Gastroesophageal sphincter (tissue), 4 donors: ENCODE measurements around the gene NTSR1. TPM values are rescaled to one million over a fixed set of nuclear protein-coding genes. Genes with fewer than 3 reads are reported as not detected.
A peak's percentile ranks its signal among the peaks of the same experiment; 100 is the strongest.

ENCODE experiments used
- ATAC-seq: fragments of 150-250 bp; one replicate; pipeline ENCODE4 v1.9.1; 2016; ENCODE audit warnings: mild to moderate bottlenecking, moderate library complexity
- H3K27ac ChIP-seq, 4 donors: fragments of 200-600 bp; sonication (generic) in 3 of 4; 1 replicate in 3 of 4; 2 replicates in 1 of 4; pipeline ENCODE4 v1.5.1; 2016 to 2019
- H3K27me3 ChIP-seq: fragments of 200-600 bp; sonication (generic); one replicate; pipeline ENCODE4 v1.5.1; 2019
- H3K36me3 ChIP-seq, 2 donors: fragments of 200-600 bp; sonication (generic); one replicate each; pipeline ENCODE4 v1.5.1; 2019; ENCODE audit warnings: control low read depth in 1 of 2
- H3K4me1 ChIP-seq, 3 donors: fragments of 200-600 bp; sonication (generic); 1 replicate in 2 of 3; 2 replicates in 1 of 3; pipeline ENCODE4 v1.5.1; 2016 to 2019; ENCODE audit warnings: control low read depth in 2 of 3
- H3K4me3 ChIP-seq, 2 donors: fragments of 200-600 bp; sonication (generic); one replicate each; pipeline ENCODE4 v1.5.1; 2019; ENCODE audit warnings: mild to moderate bottlenecking in 1 of 2, moderate library complexity in 1 of 2
- H3K9me3 ChIP-seq, 3 donors: fragments of 200-600 bp; sonication (generic); one replicate each; pipeline ENCODE4 v1.5.1; 2017 to 2019; ENCODE audit warnings: control low read depth in 2 of 3
- CTCF ChIP-seq, 4 experiments: fragments of 200-600 bp in 2 of 4; fragments of 450-650 bp in 2 of 4; sonication (generic) in 1 of 4; IDR thresholded peaks; one replicate each; pipeline ENCODE4 v1.5.1; 2017 to 2019; ENCODE audit warnings: antibody characterized with exemption in 4 of 4, mild to moderate bottlenecking in 2 of 4, moderate library complexity in 2 of 4
- EP300 ChIP-seq: sonication (generic); formaldehyde crosslinking; IDR thresholded peaks from one replicate; pipeline ENCODE4 v1.6.1; 2017; ENCODE audit warnings: antibody characterized with exemption, mild to moderate bottlenecking
- POLR2A ChIP-seq, 2 donors: fragments of 450-650 bp; IDR thresholded peaks; one replicate each; pipeline ENCODE4 v1.6.1; 2017; ENCODE audit warnings: antibody characterized with exemption in 2 of 2, mild to moderate bottlenecking in 2 of 2, moderate library complexity in 1 of 2
- POLR2AphosphoS5 ChIP-seq: sonication (generic); formaldehyde crosslinking; IDR thresholded peaks from one replicate; pipeline ENCODE4 v1.6.1; 2017; ENCODE audit warnings: antibody characterized with exemption
- WGBS, 2 donors: methylation state at CpG; one replicate each; pipeline ENCODE4 v1.1.5; 2018; ENCODE audit warnings: low coverage in 1 of 2; 5-methylcytosine and 5-hydroxymethylcytosine counted together
- total RNA-seq, 4 donors: library from RNA; depleted of rRNA; stranded (reverse); fragments of >200 nt; gene quantifications; one replicate each; pipeline ENCODE4 v1.1.0, GENCODE V29; 2016

NTSR1 gene
- total RNA-seq, 4 donors from 2014 or later = 0.13 to 0.85 (median 0.19) TPM

DNA sequence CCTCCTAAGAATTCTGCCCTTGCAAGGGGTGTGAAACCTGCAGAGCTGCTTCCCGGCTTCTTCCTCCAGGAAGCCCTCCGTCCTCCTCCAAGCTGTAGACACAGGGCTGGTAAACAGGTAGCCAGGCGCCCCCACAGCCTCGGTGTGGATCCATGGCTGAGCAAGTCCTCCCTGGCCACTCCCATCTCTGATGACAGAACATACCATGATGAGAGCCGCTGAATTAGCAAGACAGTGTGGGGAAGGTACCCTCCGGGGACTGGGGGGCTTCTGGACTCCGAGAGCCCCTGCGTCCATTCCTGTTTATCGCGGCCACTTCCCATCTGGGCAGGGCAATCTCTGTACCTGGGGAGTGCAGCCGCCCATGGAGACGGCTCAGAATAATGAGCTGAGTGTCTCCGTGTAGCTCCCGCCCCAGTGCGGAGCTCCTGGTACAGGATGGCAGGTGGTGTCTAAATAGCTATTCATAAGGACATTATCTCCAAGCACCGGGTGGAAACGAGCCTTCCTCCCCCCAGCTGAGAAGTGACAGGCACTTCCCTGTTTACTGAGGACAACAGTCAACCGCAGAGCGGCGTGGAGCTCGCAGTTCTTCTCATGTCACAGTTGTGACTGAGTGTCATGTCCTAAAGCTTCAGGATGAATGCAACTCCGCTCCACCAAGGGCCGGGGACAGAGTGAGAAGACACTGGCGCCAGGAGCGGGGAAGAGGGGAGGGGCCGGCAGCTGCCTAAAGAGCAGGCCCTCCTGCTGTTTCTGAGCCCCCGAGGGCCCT, 22.7 kb upstream of the NTSR1 start:
- H3K4me1 ChIP-seq = peaks cover 0 to 12% (median 0%) of the 10 kb centered on the region in 3 donors
- TF ChIP-seq POLR2A (IDR thresholded peaks at IDR 0.05) = no peak
- TF ChIP-seq POLR2AphosphoS5 = no peak
- TF ChIP-seq CTCF (IDR thresholded peaks at IDR 0.05) = no peak
- no peak for TF ChIP-seq EP300
- H3K9me3 ChIP-seq = no peaks in the 10 kb centered on the region
- ATAC-seq = peak; percentile 25
- 34 to 47% methylated on average over 10 to 11 of the region's 27 CpGs for WGBS, 2 donors
- H3K27ac ChIP-seq = no peak overlapping the region
- no peak overlapping the region for H3K4me3 ChIP-seq
- H3K36me3 ChIP-seq = no peaks in the 10 kb centered on the region
- peaks cover 58% of the 10 kb centered on the region for H3K27me3 ChIP-seq

DNA sequence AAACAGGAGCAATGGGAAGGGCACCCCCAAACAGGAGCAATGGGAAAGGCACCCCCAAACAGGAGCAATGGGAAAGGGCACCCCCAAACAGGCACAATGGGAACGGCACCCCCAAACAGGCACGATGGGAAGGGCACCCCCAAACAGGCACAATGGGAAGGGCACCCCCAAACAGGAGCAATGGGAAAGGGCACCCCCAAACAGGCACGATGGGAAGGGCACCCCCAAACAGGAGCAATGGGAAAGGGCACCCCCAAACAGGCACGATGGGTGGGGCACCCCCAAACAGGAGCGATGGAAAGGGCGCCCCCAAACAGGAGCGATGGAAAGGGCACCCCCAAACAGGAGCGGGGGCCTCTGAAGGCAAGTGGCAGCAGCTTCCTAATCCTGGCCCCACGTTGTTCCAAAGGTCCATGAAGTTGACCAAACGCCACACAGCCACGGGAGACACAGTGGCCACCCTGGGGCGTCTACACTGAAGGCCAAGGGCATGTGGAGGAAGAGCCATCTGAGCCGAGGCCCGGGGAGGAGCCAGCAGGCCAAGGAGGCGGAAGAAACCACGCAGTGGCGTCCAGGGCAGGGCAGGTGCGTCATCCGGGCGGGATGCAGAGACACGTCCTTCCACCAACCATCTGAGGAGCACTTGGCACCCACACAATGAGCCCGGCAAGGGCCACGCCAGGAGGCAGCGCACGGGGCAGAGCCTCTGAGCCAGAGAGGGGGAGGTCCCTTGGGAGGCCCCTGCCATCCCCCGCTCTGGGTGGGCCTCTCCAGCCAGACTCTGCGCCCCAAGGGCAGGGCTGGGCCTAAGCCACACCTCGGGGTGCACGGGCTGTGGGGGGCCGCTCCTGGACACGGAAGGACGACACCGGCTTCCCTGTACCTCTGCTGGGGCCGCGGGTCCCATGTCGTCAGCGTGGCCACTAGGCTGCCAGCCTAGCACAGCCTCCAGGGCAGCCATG, 21.5 kb upstream of the NTSR1 start:
- H3K4me3 ChIP-seq = no peak overlapping the region
- no peaks in the 10 kb centered on the region for H3K36me3 ChIP-seq
- 75 to 89% methylated on average over 5 to 7 of the region's 37 CpGs for WGBS, 2 donors
- peaks cover 0 to 12% (median 0%) of the 10 kb centered on the region in 3 donors for H3K4me1 ChIP-seq
- TF ChIP-seq POLR2A (IDR thresholded peaks at IDR 0.05) (no peak), CTCF (IDR thresholded peaks at IDR 0.05) (no peak), POLR2AphosphoS5 (no peak), EP300 (no peak)
- ATAC-seq = no peak
- no peaks in the 10 kb centered on the region for H3K9me3 ChIP-seq
- no peak overlapping the region for H3K27ac ChIP-seq
- peaks cover 52% of the 10 kb centered on the region for H3K27me3 ChIP-seq

DNA sequence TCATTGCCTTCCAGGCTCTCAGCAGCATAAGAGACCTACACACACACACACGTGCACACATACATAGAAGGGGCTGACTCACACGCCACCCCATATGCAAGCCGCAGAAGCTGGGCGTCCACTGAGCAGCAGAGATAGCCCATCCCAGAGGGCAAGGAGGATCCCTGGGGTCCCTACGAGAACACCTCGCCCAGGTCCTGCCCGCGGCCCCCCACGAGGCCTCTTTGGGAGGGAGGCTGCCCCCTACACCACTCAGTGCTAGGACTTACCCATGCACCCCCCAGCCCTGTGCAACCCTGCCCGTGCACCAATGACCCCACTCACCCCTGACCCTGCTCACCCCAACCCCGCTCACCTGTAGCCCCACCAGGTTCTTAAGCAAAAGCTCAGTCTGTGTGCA, 20.6 kb upstream of the NTSR1 start:
- no peak for TF ChIP-seq CTCF (IDR thresholded peaks at IDR 0.05)
- H3K9me3 ChIP-seq = no peaks in the 10 kb centered on the region
- no CpG with 5 or more reads among the region's 11 CpGs for WGBS, 2 donors
- no peak for ATAC-seq
- no peak overlapping the region for H3K4me3 ChIP-seq
- peaks cover 44% of the 10 kb centered on the region for H3K27me3 ChIP-seq
- H3K36me3 ChIP-seq = no peaks in the 10 kb centered on the region
- no peak overlapping the region for H3K27ac ChIP-seq
- peaks cover 0 to 12% (median 0%) of the 10 kb centered on the region in 3 donors for H3K4me1 ChIP-seq

DNA sequence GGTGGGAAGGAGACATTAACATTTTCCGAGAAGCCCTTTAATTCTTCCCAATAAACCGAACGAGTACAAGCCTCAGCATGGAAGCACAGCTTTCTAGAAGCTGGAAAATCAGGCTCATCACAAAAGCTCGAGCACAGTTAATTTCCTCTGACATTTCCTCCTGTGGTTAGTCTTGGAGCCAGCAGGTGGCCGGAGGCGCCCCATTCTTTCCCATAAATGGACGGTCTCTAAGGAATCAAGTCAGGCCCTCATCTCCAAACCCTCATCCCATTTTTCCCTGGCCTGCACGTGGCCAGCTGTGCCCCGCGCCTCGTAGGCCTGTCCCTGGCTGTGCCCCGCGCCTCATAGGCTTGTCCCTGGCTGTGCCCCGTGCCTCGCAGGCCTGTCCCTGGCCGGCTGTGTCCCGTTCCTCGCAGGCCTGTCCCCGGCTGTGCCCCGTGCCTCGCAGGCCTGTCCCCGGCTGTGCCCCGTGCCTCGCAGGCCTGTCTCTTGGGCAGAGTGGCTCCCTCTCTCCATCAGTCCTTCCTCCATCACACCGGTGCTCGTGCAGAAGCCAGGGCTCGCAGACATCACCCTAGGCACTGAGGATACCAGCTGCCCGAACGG, 19.7 kb upstream of the NTSR1 start:
- Histone ChIP-seq H3K9me3 (no peaks in the 10 kb centered on the region), H3K36me3 (no peaks in the 10 kb centered on the region), H3K27me3 (peaks cover 45% of the 10 kb centered on the region), H3K4me1 (peaks cover 0 to 12% (median 0%) of the 10 kb centered on the region in 3 donors), H3K27ac (peak overlapping the region in 1 of 4 donors; percentile 19), H3K4me3 (no peak overlapping the region)
- TF ChIP-seq POLR2AphosphoS5 = no peak
- TF ChIP-seq CTCF (IDR thresholded peaks at IDR 0.05) = peak in 3 of 4 experiments; percentile 36 to 56 (median 41)
- no peak for TF ChIP-seq POLR2A (IDR thresholded peaks at IDR 0.05)
- no peak for ATAC-seq
- WGBS, 2 donors = 27 to 63% methylated on average over 3 to 24 of the region's 29 CpGs
